Right ventricle myocardium inferior (tissue), 1 donor: ENCODE measurements around the gene KCND3. TPM values are rescaled to one million over a fixed set of nuclear protein-coding genes. Genes with fewer than 3 reads are reported as not detected.

Source experiments
- ATAC-seq: fragments of 200-7000 bp; cut with Tn5 transposase; one replicate; pipeline ENCODE4 v1.9.1; 2020; ENCODE audit warnings: mild to moderate bottlenecking, moderate library complexity
- DNase-seq: peaks from one replicate; pipeline ENCODE4 v3.0.0; 2021; ENCODE audit errors: missing footprints
- intact Hi-C: fragments of 100-400 bp; cut with DNase I; formaldehyde crosslinking; loops from one replicate; pipeline ENCODE4 v1.11.0; 2022
- total RNA-seq: library from RNA; stranded (reverse); fragmentation: NEBNext Ultra II Directional; extraction: Animal tissue kit (Norgen Biotek cat#: 25700); gene quantifications from one replicate; pipeline ENCODE4 v1.2.1, GENCODE V29; 2021
- donor health status: DM: no; HTN: yes; CAD: no; lungs with severe emphysema.

KCND3 gene
- total RNA-seq, 1 donor from 2014 or later: 20.7 TPM

GRCh38 chr1:111990878-111991718 lies 1.6 kb upstream of the KCND3 start:
- intact Hi-C loops: loop anchor here (2.0 to 5.0 kb wide), 3 partner anchors 66 to 204 kb away; no protein-coding TSS in a partner anchor
- ATAC-seq (peak; percentile 74), DNase-seq (peak; percentile 85)

- DNase-seq (peak; percentile 70), ATAC-seq (peak; percentile 23)
- intact Hi-C loops: loop anchor here (2.0 to 5.0 kb wide), 3 partner anchors 67 to 203 kb away; no protein-coding TSS in a partner anchor
These were observed 784 bp upstream of the KCND3 start for GRCh38 chr1:111990026-111990877.

GRCh38 chr1:111988743-111989453 lies 570 bp downstream of the KCND3 start:
- ATAC-seq: no peak
- intact Hi-C loops: loop anchor here (2.0 to 5.0 kb wide), 4 partner anchors 42 to 132 kb away; no protein-coding TSS in a partner anchor
- DNase-seq: no peak

GRCh38 chr1:111988377-111988742 lies 1.1 kb downstream of the KCND3 start:
- no peak for DNase-seq
- ATAC-seq: no peak
- intact Hi-C loops: loop anchor here (2.0 to 5.0 kb wide), 4 partner anchors 41 to 131 kb away; no protein-coding TSS in a partner anchor

GRCh38 chr1:111987502-111987901 lies 2.0 kb downstream of the KCND3 start:
- peak; percentile 70 for DNase-seq
- intact Hi-C loops: loop anchor here (5.0 kb wide), 3 partner anchors 40 to 130 kb away; no protein-coding TSS in a partner anchor
- peak; percentile 67 for ATAC-seq

DNA sequence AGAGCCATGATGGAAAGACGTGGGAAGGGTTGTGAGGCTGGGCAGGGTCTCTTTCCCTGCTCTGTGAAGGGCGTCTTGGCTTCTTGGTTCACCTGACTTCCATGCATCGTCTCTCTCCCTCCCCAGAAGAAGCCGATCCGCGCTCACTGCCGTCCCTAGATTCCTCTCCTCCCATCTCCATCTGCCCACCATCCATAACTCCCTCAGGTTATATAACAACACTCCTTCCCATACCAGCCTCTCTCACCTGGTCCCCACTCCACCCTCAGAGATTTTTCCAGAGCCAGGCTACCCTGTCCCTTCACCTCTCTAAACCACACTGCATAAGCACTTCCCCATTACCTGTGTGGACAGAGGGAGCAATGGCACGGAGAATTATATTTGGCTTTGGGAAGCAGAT lies 6.0 kb downstream of the KCND3 start:
- intact Hi-C loops: no loop called here

DNA sequence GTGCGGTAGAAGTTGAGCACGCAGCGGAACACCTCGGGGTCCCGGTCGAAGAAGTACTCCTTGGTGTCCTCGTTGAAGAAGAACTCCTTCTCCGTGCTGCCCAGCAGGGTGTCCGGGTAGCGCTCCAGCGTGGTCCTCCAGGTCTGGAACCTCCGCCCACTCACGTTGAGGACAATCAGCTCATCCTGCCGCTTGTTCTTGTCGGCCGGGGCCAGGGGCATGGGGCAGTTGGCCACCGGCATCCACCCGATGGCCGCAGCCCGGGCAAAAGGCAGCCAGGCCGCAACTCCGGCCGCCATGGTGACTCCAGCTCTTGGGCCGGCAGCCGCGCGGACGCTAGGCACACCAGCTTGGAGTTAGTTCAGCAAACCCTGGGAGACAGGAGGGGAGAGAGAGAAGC lies 7.0 kb downstream of the KCND3 start:
- no peak for DNase-seq
- intact Hi-C loops: no loop called here
- no peak for ATAC-seq

More for the DNA sequence above, 6.0 kb downstream of the KCND3 start:
- DNase-seq: no peak
- ATAC-seq: no peak

GRCh38 chr1:111981871-111982270 lies 7.6 kb downstream of the KCND3 start:
- no peak for ATAC-seq
- intact Hi-C loops: no loop called here
- DNase-seq: no peak

- no peak for ATAC-seq
- no peak for DNase-seq
- intact Hi-C loops: no loop called here
These were observed 8.4 kb downstream of the KCND3 start for GRCh38 chr1:111981090-111981489.

GRCh38 chr1:111980686-111981085 lies 8.8 kb downstream of the KCND3 start:
- DNase-seq: no peak
- ATAC-seq: no peak
- intact Hi-C loops: no loop called here

GRCh38 chr1:111978695-111979094 lies 10.8 kb downstream of the KCND3 start:
- ATAC-seq: peak; percentile 64
- intact Hi-C loops: no loop called here
- DNase-seq: no peak

DNA sequence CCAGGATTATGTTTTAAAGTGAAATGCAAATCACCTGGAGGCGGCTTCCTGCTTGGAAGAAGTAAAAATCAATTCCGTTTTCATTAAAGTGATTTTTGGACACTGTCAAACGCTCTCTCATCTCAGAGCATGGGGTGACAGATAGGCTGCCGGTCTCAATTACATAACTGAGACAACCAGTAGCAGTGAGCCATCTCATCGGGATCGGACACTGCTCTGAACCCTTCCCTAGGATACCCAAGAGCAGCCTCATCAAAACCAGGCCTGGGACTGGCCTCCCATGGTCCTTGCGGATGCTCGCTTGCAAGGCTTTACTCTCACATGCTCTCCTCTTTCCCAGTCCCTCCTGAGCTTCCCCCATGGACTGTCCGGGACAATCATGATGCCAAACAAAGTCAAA lies 12.1 kb downstream of the KCND3 start:
- intact Hi-C loops: no loop called here
- ATAC-seq: no peak
- no peak for DNase-seq

GRCh38 chr1:111976842-111977241 lies 12.6 kb downstream of the KCND3 start:
- ATAC-seq (no peak), DNase-seq (no peak)
- intact Hi-C loops: no loop called here

GRCh38 chr1:111976332-111976731 lies 13.1 kb downstream of the KCND3 start:
- DNase-seq: no peak
- intact Hi-C loops: no loop called here
- no peak for ATAC-seq

DNA sequence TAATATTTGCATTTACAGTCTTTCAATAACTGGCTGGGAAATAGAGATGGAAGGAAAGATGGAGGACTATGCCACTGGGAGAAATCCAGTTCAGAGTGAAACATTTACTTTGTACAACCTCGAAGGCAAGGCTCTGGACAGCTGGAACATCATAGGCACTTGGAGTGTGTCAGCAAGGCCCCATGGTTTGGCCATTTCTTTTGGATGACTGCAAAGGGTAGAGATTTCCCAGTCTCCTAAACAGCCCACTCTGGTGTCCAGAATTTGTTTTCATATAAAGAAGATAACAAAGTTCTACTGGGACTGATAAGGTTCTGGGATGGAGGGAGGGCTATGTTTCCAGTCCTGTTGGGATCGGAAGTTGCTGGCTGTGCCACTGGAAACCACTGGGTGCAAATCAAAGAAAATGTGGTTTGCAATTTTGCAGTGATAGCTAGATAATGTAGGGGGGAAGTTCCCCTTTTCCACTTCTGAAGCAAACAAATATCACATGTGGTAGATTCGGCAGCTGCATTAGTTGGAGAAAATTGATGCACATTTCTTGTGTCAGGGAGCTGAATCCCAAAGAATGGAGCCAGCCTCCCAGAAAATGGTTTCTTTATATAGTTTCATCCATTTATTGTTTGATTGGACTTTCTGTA lies 16.2 kb downstream of the KCND3 start:
- DNase-seq (no peak), ATAC-seq (peak; percentile 76)
- intact Hi-C loops: no loop called here

DNA sequence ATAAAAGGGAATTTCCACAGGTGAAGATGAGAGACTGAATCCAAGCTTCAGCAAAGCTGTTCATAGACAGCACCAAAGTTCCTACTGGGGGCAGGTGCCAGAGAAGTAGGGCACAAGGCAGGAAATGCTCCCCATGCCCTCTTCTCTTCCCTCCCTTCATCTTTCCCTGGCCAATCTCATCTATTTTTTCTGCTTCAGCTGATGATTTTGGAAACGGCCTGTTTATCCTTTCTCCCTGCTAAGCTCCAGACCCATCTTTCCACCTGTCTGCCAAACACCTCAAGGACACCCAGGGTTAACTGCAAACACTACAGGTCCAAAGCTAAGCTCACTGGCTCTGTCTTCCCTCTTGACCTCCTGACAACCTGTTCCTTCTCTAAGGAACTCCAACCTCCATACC lies 18.1 kb downstream of the KCND3 start:
- no peak for ATAC-seq
- intact Hi-C loops: no loop called here
- no peak for DNase-seq

- ATAC-seq: no peak
- no peak for DNase-seq
- intact Hi-C loops: loop anchor here (5.0 kb wide), 1 partner anchor 91 kb away; no protein-coding TSS in a partner anchor
These were observed 21.0 kb downstream of the KCND3 start for GRCh38 chr1:111968511-111968910.

DNA sequence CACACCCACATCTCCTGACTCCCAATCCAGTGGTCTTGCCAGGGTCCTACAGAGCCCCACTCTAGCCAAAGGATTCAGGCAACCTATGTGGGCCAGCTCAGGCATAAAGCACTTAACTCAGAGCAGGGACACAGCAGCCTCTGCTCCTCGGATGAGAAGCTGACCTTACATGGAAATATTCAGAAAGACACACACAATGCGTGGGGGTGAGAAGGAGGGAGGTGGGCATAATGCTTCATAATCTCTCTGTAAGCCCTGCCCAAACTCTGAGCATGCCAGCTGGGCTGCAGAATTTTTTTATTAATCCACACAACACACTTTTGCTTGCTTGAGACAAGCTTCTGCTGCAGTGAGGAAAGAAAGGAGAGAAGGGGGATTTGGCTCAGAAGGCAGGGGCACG lies 21.6 kb downstream of the KCND3 start:
- DNase-seq (no peak), ATAC-seq (no peak)
- intact Hi-C loops: loop anchor here (5.0 kb wide), 1 partner anchor 91 kb away; no protein-coding TSS in a partner anchor
